Prostate gland (tissue), 2 donors: Measurements from ENCODE around the gene EHMT1. TPM values are rescaled to one million over a fixed set of nuclear protein-coding genes. Genes with fewer than 3 reads are reported as not detected.
"Not testable (repeated sequence)": the region's sequence is repeated elsewhere in the genome, so short reads cannot be mapped to it uniquely, and the experiment has no call there.

Source experiments
- DNase-seq: peaks from one replicate; pipeline ENCODE4 v3.0.0-alpha.2; 2019; ENCODE audit warnings: low spot score
- H3K27ac ChIP-seq, 2 donors: fragments of 200-600 bp; sonication (generic); 2 replicates each; pipeline ENCODE4 v1.5.1; 2017 to 2019
- H3K27me3 ChIP-seq: fragments of 200-600 bp; sonication (generic); replicated peaks from 2 replicates; pipeline ENCODE4 v1.5.1; 2019; ENCODE audit not compliant: insufficient read depth
- H3K36me3 ChIP-seq, 2 donors: fragments of 200-600 bp; sonication (generic); 1 replicate in 1 of 2; 2 replicates in 1 of 2; pipeline versions ENCODE4 v1.5.1 to v1.8.1; 2017 to 2019
- H3K4me1 ChIP-seq: fragments of 200-600 bp; sonication (generic); replicated peaks from 2 replicates; pipeline ENCODE4 v1.5.1; 2019
- H3K4me3 ChIP-seq, 2 donors: fragments of 200-600 bp; sonication (generic); 2 replicates each; pipeline ENCODE4 v1.5.1; 2017 to 2019
- H3K9me3 ChIP-seq: fragments of 200-600 bp; sonication (generic); 2 replicates; pipeline ENCODE4 v1.5.1; 2017
- CTCF ChIP-seq, 4 experiments: fragments of 200-600 bp in 2 of 4; fragments of 450-650 bp in 2 of 4; sonication (generic) in 2 of 4; IDR thresholded peaks; 1 replicate in 3 of 4; 2 replicates in 1 of 4; pipeline ENCODE4 v1.5.1; 2016 to 2019; ENCODE audit warnings: antibody characterized with exemption in 4 of 4, mild to moderate bottlenecking in 2 of 4, moderate library complexity in 2 of 4
- POLR2A ChIP-seq: fragments of 450-650 bp; IDR thresholded peaks from one replicate; pipeline ENCODE4 v1.6.1; 2016; ENCODE audit warnings: antibody characterized with exemption, mild to moderate bottlenecking
- POLR2AphosphoS5 ChIP-seq: sonication (generic); formaldehyde crosslinking; IDR thresholded peaks from one replicate; pipeline ENCODE4 v1.6.1; 2017; ENCODE audit warnings: antibody characterized with exemption
- WGBS: methylation state at CpG from one replicate; pipeline ENCODE4 v1.1.5; 2018; 5-methylcytosine and 5-hydroxymethylcytosine counted together
- intact Hi-C: fragments of 100-400 bp; cut with DNase I; formaldehyde crosslinking; loops from one replicate; pipeline ENCODE4 v1.14.2; 2022
- total RNA-seq, 2 donors: library from RNA; depleted of rRNA; stranded (reverse); fragments of >200 nt; gene quantifications; one replicate each; pipeline ENCODE4 v1.1.0, GENCODE V29; 2016

Gene EHMT1
- total RNA-seq, 2 donors from 2014 or later, result 81.3 to 149 TPM

- WGBS, result 94% methylated on average over 10 of the region's 10 CpGs
- no peaks in the 10 kb centered on the region for H3K36me3 ChIP-seq
Observed at GRCh38 chr9:137725598-137725997, 106.8 kb downstream of the EHMT1 start.

GRCh38 chr9:137726336-137726735 is 107.5 kb downstream of the EHMT1 start:
- H3K36me3 ChIP-seq, DNase-seq, H3K4me1 ChIP-seq, H3K27me3 ChIP-seq, H3K9me3 ChIP-seq, H3K27ac ChIP-seq, H3K4me3 ChIP-seq, intact Hi-C loops: not testable (repeated sequence)
- WGBS, result 88% methylated on average over 6 of the region's 19 CpGs

More at GRCh38 chr9:137725598-137725997, 106.8 kb downstream of the EHMT1 start:
- TF ChIP-seq CTCF (IDR thresholded peaks at IDR 0.05) (no peak), POLR2A (no peak), POLR2AphosphoS5 (no peak)
- H3K4me1 ChIP-seq, result no peaks in the 10 kb centered on the region
- no peak overlapping the region for H3K4me3 ChIP-seq
- H3K9me3 ChIP-seq, result no peaks in the 10 kb centered on the region
- H3K27me3 ChIP-seq, result no peaks in the 10 kb centered on the region
- no peak overlapping the region for H3K27ac ChIP-seq
- intact Hi-C loops, result no loop called here
- DNase-seq, result no peak

- no peak for DNase-seq
- intact Hi-C loops, result no loop called here
- Histone ChIP-seq H3K4me3 (no peak overlapping the region), H3K36me3 (no peaks in the 10 kb centered on the region), H3K27me3 (no peaks in the 10 kb centered on the region), H3K9me3 (no peaks in the 10 kb centered on the region), H3K4me1 (no peaks in the 10 kb centered on the region), H3K27ac (no peak overlapping the region)
- 100% methylated on average over 2 of the region's 2 CpGs for WGBS
- no peak for TF ChIP-seq POLR2A
- no peak for TF ChIP-seq POLR2AphosphoS5
- TF ChIP-seq CTCF (IDR thresholded peaks at IDR 0.05), result no peak
Observed at GRCh38 chr9:137726764-137727163, 108.0 kb downstream of the EHMT1 start.

- TF ChIP-seq CTCF (IDR thresholded peaks at IDR 0.05) (no peak), POLR2A (no peak), POLR2AphosphoS5 (no peak)
- intact Hi-C loops, result no loop called here
- H3K9me3 ChIP-seq, result no peaks in the 10 kb centered on the region
Observed at GRCh38 chr9:137727716-137728115, 108.9 kb downstream of the EHMT1 start.

GRCh38 chr9:137728444-137729311 is 109.9 kb downstream of the EHMT1 start:
- TF ChIP-seq POLR2A (no peak), POLR2AphosphoS5 (no peak), CTCF (IDR thresholded peaks at IDR 0.05) (no peak)
- Histone ChIP-seq H3K36me3 (no peaks in the 10 kb centered on the region), H3K9me3 (no peaks in the 10 kb centered on the region), H3K4me1 (no peaks in the 10 kb centered on the region), H3K27ac (no peak overlapping the region), H3K27me3 (no peaks in the 10 kb centered on the region), H3K4me3 (no peak overlapping the region)
- DNase-seq, result no peak
- intact Hi-C loops, result no loop called here
- 93% methylated on average over 20 of the region's 20 CpGs for WGBS

More at GRCh38 chr9:137727716-137728115, 108.9 kb downstream of the EHMT1 start:
- Histone ChIP-seq H3K27me3 (no peaks in the 10 kb centered on the region), H3K27ac (no peak overlapping the region), H3K4me3 (no peak overlapping the region), H3K4me1 (no peaks in the 10 kb centered on the region), H3K36me3 (no peaks in the 10 kb centered on the region)
- DNase-seq, result no peak
